K562 (cell line): ENCODE measurements around the gene EOMES.

ENCODE experiments used
- ATF1 ChIP-seq, 2 experiments: fragments of 450-650 bp in 1 of 2; IDR thresholded peaks; 2 replicates each; pipeline ENCODE4 v1.6.1; 2016; ENCODE audit warnings: missing compliant biosample characterization in 1 of 2, missing genetic modification characterization in 1 of 2
- LEF1 ChIP-seq: fragments of 450-650 bp; IDR thresholded peaks from 2 replicates; pipeline ENCODE4 v1.6.1; 2016; ENCODE audit warnings: mild to moderate bottlenecking
- SNRNP70 ChIP-seq: fragments of 200-400 bp; formaldehyde crosslinking; optimal IDR thresholded peaks from 2 replicates; pipeline ENCODE3; 2017; ENCODE audit warnings: low read depth, low read length
- TBP ChIP-seq: optimal IDR thresholded peaks from 2 replicates; pipeline ENCODE3; 2011; ENCODE audit warnings: low read depth, low read length, improper control_type of control experiment
- TF ChIP-seq, protein P1 (sequence below): sonication (generic); formaldehyde crosslinking; IDR thresholded peaks from 2 replicates; pipeline ENCODE4 v1.4.0; 2020; ENCODE audit warnings: mild to moderate bottlenecking, missing genetic modification reagents
- TF ChIP-seq, protein P2 (sequence below): sonication (generic); formaldehyde crosslinking; IDR thresholded peaks from 2 replicates; pipeline ENCODE4 v1.8.1; 2023; ENCODE audit warnings: mild to moderate bottlenecking, missing genetic modification reagents

DNA sequence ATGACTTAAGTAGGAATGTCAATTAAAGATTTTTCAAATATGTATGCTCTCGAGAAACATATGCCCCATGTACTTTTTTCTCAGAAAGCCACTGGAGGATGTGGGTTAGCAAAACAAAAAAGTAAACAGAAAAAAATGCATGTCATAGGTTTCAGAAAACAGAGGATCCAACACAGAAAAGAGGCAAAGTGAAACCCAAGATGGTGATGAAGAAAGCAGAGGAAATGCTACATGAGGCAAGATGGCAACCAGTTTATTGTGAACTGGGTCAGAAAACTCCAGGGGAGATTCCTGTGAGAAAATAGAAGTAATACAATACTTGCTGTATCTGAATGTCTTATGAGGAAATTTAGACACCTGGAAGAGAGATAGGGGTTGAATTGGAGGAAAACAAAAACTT, 30.8 kb upstream of the EOMES start:
- TF ChIP-seq LEF1 (no peak), ATF1 (CRISPR knock-in tag; IDR thresholded peaks at IDR 0.05) (no peak), ATF1 (tag; IDR thresholded peaks at IDR 0.05) (no peak), TBP (no peak), SNRNP70 (no peak)
- TF ChIP-seq, protein P1, sequence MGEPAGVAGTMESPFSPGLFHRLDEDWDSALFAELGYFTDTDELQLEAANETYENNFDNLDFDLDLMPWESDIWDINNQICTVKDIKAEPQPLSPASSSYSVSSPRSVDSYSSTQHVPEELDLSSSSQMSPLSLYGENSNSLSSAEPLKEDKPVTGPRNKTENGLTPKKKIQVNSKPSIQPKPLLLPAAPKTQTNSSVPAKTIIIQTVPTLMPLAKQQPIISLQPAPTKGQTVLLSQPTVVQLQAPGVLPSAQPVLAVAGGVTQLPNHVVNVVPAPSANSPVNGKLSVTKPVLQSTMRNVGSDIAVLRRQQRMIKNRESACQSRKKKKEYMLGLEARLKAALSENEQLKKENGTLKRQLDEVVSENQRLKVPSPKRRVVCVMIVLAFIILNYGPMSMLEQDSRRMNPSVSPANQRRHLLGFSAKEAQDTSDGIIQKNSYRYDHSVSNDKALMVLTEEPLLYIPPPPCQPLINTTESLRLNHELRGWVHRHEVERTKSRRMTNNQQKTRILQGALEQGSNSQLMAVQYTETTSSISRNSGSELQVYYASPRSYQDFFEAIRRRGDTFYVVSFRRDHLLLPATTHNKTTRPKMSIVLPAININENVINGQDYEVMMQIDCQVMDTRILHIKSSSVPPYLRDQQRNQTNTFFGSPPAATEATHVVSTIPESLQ (CRISPR knock-in tag): no peak
- TF ChIP-seq, protein P2, sequence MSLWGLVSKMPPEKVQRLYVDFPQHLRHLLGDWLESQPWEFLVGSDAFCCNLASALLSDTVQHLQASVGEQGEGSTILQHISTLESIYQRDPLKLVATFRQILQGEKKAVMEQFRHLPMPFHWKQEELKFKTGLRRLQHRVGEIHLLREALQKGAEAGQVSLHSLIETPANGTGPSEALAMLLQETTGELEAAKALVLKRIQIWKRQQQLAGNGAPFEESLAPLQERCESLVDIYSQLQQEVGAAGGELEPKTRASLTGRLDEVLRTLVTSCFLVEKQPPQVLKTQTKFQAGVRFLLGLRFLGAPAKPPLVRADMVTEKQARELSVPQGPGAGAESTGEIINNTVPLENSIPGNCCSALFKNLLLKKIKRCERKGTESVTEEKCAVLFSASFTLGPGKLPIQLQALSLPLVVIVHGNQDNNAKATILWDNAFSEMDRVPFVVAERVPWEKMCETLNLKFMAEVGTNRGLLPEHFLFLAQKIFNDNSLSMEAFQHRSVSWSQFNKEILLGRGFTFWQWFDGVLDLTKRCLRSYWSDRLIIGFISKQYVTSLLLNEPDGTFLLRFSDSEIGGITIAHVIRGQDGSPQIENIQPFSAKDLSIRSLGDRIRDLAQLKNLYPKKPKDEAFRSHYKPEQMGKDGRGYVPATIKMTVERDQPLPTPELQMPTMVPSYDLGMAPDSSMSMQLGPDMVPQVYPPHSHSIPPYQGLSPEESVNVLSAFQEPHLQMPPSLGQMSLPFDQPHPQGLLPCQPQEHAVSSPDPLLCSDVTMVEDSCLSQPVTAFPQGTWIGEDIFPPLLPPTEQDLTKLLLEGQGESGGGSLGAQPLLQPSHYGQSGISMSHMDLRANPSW (CRISPR knock-in tag): no peak
